Endothelial cell of umbilical vein (primary cell): ENCODE measurements around the gene PUDP. TPM values are rescaled to one million over a fixed set of nuclear protein-coding genes. Genes with fewer than 3 reads are reported as not detected.

Experiments
- BruUV-seq: library from RNA; stranded (reverse); fragments of 400-500 nt; replicated peaks from 2 replicates; lab custom pipeline; 2021; lab: Mats Ljungman, UMichigan
- CTCF ChIA-PET: fragments of 300-600, 350-600 bp; sonication (Branson Sonifier 250); formaldehyde crosslinking; loops from one replicate; lab custom pipeline; 2021; ENCODE audit warnings: antibody characterized with exemption, inconsistent platforms; lab: Charles Lee
- POLR2A ChIA-PET: fragments of 300-600, 350-600 bp; sonication (Branson Sonifier 250); formaldehyde crosslinking; loops from one replicate; lab custom pipeline; 2021; ENCODE audit warnings: antibody characterized with exemption, inconsistent platforms; lab: Charles Lee
- DNase-seq: peaks from one replicate; pipeline ENCODE4 v3.0.0-alpha.2; 2011; ENCODE audit warnings: low read depth, low spot score
- FAIRE-seq: peaks from 2 replicates; lab custom pipeline; 2011; peaks lifted over from hg19 to GRCh38; lab: Jason Lieb, UNC
- H2AFZ ChIP-seq: 2 replicates; pipeline ENCODE4 v1.6.0; 2012; ENCODE audit warnings: low read depth, low read length, control low read depth, inconsistent platforms
- H3K27ac ChIP-seq: 2 replicates; pipeline ENCODE4 v1.5.1; 2011; ENCODE audit warnings: low read depth, mild to moderate bottlenecking, control low read depth, low read length, moderate library complexity; ENCODE audit not compliant: insufficient read depth
- H3K27me3 ChIP-seq, 2 experiments: 2 replicates each; pipeline versions ENCODE4 v1.6.0 to v1.6.1; 2011; ENCODE audit warnings: low read length in 2 of 2, mixed read lengths in 1 of 2; ENCODE audit not compliant: control insufficient read depth in 2 of 2, insufficient read depth in 2 of 2
- H3K36me3 ChIP-seq, 2 experiments: 2 replicates in 1 of 2; 3 replicates in 1 of 2; pipeline ENCODE4 v1.5.1; 2011; ENCODE audit warnings: low read length in 2 of 2, mild to moderate bottlenecking in 1 of 2, moderate library complexity in 1 of 2; ENCODE audit not compliant: control insufficient read depth in 2 of 2, insufficient read depth in 2 of 2; ENCODE audit errors: extremely low read depth in 1 of 2
- H3K4me1 ChIP-seq: 3 replicates; pipeline ENCODE4 v1.5.1; 2011; ENCODE audit warnings: mild to moderate bottlenecking, low read length; ENCODE audit not compliant: control insufficient read depth, insufficient read depth; ENCODE audit errors: extremely low read depth
- H3K4me2 ChIP-seq: 2 replicates; pipeline ENCODE4 v1.6.1; 2011; ENCODE audit warnings: low read length, control low read depth, mixed read lengths; ENCODE audit not compliant: insufficient read depth
- H3K4me3 ChIP-seq, 3 experiments: fragments of 200-600 bp in 1 of 3; sonication (generic), shearing (Covaris generic) in 1 of 3; replicated peaks in 1 of 3; 2 replicates each; pipeline ENCODE4 v1.5.1; 2011 to 2016; ENCODE audit warnings: control low read depth in 3 of 3, low read length in 3 of 3, mild to moderate bottlenecking in 2 of 3, inconsistent platforms in 1 of 3, low read depth in 1 of 3, moderate library complexity in 1 of 3; ENCODE audit not compliant: insufficient read depth in 1 of 3
- H3K79me2 ChIP-seq: 2 replicates; pipeline ENCODE4 v1.6.0; 2012; ENCODE audit warnings: low read length, inconsistent platforms; ENCODE audit not compliant: control insufficient read depth, insufficient read depth
- H3K9ac ChIP-seq: replicated peaks from 2 replicates; pipeline ENCODE3; 2011; ENCODE audit warnings: low read length, control low read depth; ENCODE audit not compliant: insufficient read depth; ENCODE audit errors: extremely low read depth
- H3K9me1 ChIP-seq: replicated peaks from 3 replicates; pipeline ENCODE4 v1.6.0; 2011; ENCODE audit warnings: mild to moderate bottlenecking, low read length; ENCODE audit not compliant: control insufficient read depth, insufficient read depth; ENCODE audit errors: extremely low read depth
- H3K9me3 ChIP-seq: replicated peaks from 2 replicates; pipeline ENCODE4 v1.5.1; 2012; ENCODE audit warnings: low read length, inconsistent platforms; ENCODE audit not compliant: control insufficient read depth, insufficient read depth
- H4K20me1 ChIP-seq: replicated peaks from 2 replicates; pipeline ENCODE3; 2011; ENCODE audit warnings: mild to moderate bottlenecking, low read length; ENCODE audit not compliant: control insufficient read depth, insufficient read depth; ENCODE audit errors: extremely low read depth
- CTCF ChIP-seq, 2 donors: IDR thresholded peaks; 1 replicate in 1 of 2; 2 replicates in 1 of 2; pipeline ENCODE4 v1.5.1; 2011; ENCODE audit warnings: low read length in 2 of 2, mild to moderate bottlenecking in 2 of 2, moderate library complexity in 2 of 2, control low read depth in 1 of 2, inconsistent platforms in 1 of 2, low read depth in 1 of 2; ENCODE audit not compliant: insufficient read depth in 1 of 2; ENCODE audit errors: extremely low read depth in 1 of 2
- EZH2 ChIP-seq: IDR thresholded peaks from 2 replicates; pipeline ENCODE4 v1.6.1; 2012; ENCODE audit warnings: borderline replicate concordance, low read depth, mild to moderate bottlenecking, moderate library complexity, low read length, inconsistent platforms; ENCODE audit not compliant: severe bottlenecking
- FOS ChIP-seq: IDR thresholded peaks from 2 replicates; pipeline ENCODE4 v1.6.1; 2011; ENCODE audit warnings: mild to moderate bottlenecking, low read length, moderate library complexity, borderline replicate concordance; ENCODE audit not compliant: insufficient read depth
- GATA2 ChIP-seq: IDR thresholded peaks from 2 replicates; pipeline ENCODE4 v1.7.0; 2011; ENCODE audit warnings: low read depth, mild to moderate bottlenecking, moderate library complexity, mixed read lengths, low read length; ENCODE audit not compliant: insufficient read length, insufficient read depth
- JUN ChIP-seq: IDR thresholded peaks from 2 replicates; pipeline ENCODE4 v1.6.1; 2011; ENCODE audit warnings: borderline replicate concordance, low read depth; ENCODE audit not compliant: insufficient read length, insufficient read depth
- MAX ChIP-seq: IDR thresholded peaks from 2 replicates; pipeline ENCODE4 v1.6.1; 2011; ENCODE audit not compliant: insufficient read depth, insufficient read length
- MYC ChIP-seq: IDR thresholded peaks from one replicate; pipeline ENCODE4 v1.6.1; 2011; ENCODE audit warnings: mild to moderate bottlenecking, low read depth, low read length
- POLR2A ChIP-seq: IDR thresholded peaks from 2 replicates; pipeline ENCODE4 v1.6.1; 2012; ENCODE audit warnings: low read depth, mild to moderate bottlenecking, control low read depth, low read length
- POLR2AphosphoS5 ChIP-seq: IDR thresholded peaks from 2 replicates; pipeline ENCODE4 v1.6.1; 2012; ENCODE audit warnings: low read depth, mild to moderate bottlenecking, control low read depth, low read length, moderate library complexity; ENCODE audit not compliant: insufficient read depth
- dilution Hi-C: fragments of 300-500 bp; cut with MboI; formaldehyde crosslinking; loops from one replicate; pipeline ENCODE4 v1.15.0; 2019; ENCODE audit warnings: low sequenced_read_pairs; ENCODE audit not compliant: extremely low pct_ligation_motif_present
- intact Hi-C: fragments of 100-400 bp; cut with micrococcal nuclease; formaldehyde crosslinking; loops from one replicate; pipeline ENCODE4 v1.10.0; 2022
- polyA plus RNA-seq, 4 experiments: library from polyadenylated mRNA; depleted of rRNA in 3 of 4; stranded (reverse) in 3 of 4; unstranded in 1 of 4; fragments of >200 nt; gene quantifications; 2 replicates each; pipeline versions ENCODE4 v1.2.1 to v1.2.3, GENCODE V29; 2011 to 2012; ENCODE audit warnings: missing spikeins in 1 of 4
- total RNA-seq: library from RNA; stranded (reverse); gene quantifications from 2 replicates; pipeline ENCODE4 v1.2.3, GENCODE V29; 2021

The PUDP gene
- total and polyA plus RNA-seq, 2 donors (not counting 3 experiments of a cell fraction or from before 2014, with no cell fraction given), result 17.3 to 22.5 TPM

GRCh38 chrX:7131621-7132020 lies 16.3 kb downstream of the PUDP start:
- no peaks in the 10 kb centered on the region for H3K27me3 ChIP-seq
- intact Hi-C loops (loop anchor here (1.0 to 2.0 kb wide), 3 partner anchors 22 to 795 kb away; partner anchors contain the start of gene PNPLA4), dilution Hi-C loops (no loop called here)
- no peak overlapping the region for H3K9ac ChIP-seq
- no TSS peak for BruUV-seq
- H3K4me3 ChIP-seq, result no peak overlapping the region
- H4K20me1 ChIP-seq, result no peaks in the 10 kb centered on the region
- H2AFZ ChIP-seq, result no peak overlapping the region
- H3K4me2 ChIP-seq, result no peak overlapping the region
- H3K9me1 ChIP-seq, result no peaks in the 10 kb centered on the region
- CTCF ChIA-PET, result interaction anchor here (2.4 kb wide), 1 partner anchor 9 kb away, joined by 7 read pairs; no protein-coding TSS in a partner anchor
- H3K9me3 ChIP-seq, result no peaks in the 10 kb centered on the region
- FAIRE-seq (no peak), DNase-seq (no peak)
- H3K36me3 ChIP-seq, result no peaks in the 10 kb centered on the region
- H3K4me1 ChIP-seq, result peaks cover 21% of the 10 kb centered on the region
- TF ChIP-seq POLR2AphosphoS5, result no peak
- no peak for TF ChIP-seq POLR2A
- TF ChIP-seq FOS, result no peak
- no peak for TF ChIP-seq CTCF (IDR thresholded peaks at IDR 0.05; ENCODE audit: extremely low read depth in 1 of 2, insufficient read depth in 1 of 2, low read depth in 1 of 2, low read length in 2 of 2)
- TF ChIP-seq EZH2, result no peak
- no peak for TF ChIP-seq JUN
- no peak for TF ChIP-seq MYC
- TF ChIP-seq GATA2, result no peak
- TF ChIP-seq MAX, result no peak
- no peak overlapping the region for H3K27ac ChIP-seq
- H3K79me2 ChIP-seq, result peaks cover 34% of the 10 kb centered on the region
- POLR2A ChIA-PET, result no interaction called here
